ENCODE results near the gene HCK.

The HCK gene

DNA sequence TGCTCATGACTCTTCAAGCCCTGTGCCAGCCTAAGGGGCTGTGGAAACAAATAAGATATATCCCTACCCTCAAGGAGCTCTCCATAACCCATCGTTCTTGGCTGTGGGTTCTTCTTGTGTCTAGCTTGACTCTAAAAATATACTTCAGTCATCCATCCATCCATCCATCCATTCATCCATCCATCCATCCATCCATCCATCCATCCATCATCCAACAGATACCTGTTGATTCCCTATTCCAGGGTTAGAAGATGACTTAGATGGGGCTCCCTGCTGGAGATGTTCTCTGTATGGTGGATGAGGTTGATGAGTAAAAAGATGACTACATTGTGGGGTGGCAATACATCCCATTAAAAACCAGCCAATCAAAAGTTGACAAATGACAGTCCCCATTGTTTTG lies 23.5 kb downstream of the HCK start:
- no peak overlapping the region for H3K4me3 ChIP-seq (ENCODE audit: low read depth, low read length)
- in situ Hi-C loops (cut with HindIII; ENCODE audit: low sequenced_read_pairs) = no loop called here
- no peak for DNase-seq (ENCODE audit: low read depth)
- TF ChIP-seq, protein P1, sequence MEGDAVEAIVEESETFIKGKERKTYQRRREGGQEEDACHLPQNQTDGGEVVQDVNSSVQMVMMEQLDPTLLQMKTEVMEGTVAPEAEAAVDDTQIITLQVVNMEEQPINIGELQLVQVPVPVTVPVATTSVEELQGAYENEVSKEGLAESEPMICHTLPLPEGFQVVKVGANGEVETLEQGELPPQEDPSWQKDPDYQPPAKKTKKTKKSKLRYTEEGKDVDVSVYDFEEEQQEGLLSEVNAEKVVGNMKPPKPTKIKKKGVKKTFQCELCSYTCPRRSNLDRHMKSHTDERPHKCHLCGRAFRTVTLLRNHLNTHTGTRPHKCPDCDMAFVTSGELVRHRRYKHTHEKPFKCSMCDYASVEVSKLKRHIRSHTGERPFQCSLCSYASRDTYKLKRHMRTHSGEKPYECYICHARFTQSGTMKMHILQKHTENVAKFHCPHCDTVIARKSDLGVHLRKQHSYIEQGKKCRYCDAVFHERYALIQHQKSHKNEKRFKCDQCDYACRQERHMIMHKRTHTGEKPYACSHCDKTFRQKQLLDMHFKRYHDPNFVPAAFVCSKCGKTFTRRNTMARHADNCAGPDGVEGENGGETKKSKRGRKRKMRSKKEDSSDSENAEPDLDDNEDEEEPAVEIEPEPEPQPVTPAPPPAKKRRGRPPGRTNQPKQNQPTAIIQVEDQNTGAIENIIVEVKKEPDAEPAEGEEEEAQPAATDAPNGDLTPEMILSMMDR (IDR thresholded peaks at IDR 0.05; ENCODE audit: low read depth, low read length, missing control alignments) = no peak

DNA sequence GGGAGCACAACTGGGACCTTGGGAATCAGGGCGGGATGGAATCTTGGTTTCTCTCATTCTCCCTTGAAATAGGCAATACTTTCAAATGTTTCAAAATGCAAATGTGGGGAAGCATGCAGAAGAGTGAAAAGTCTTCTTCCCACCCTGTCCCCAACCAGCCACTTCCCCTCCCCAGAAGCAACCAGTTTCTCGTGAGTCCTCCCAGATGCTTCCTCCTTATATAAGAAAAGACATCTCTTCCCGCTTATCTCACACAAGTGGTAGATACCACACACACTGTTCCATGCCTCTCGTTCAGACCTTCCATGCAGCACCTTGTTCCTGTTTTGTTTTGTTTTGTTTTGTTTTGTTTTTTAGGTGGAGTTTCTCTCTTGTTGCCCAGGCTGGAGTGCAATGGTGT lies 25.1 kb downstream of the HCK start:
- TF ChIP-seq, protein P1 (IDR thresholded peaks at IDR 0.05; ENCODE audit: low read depth, low read length, missing control alignments) = no peak
- DNase-seq (ENCODE audit: low read depth) = no peak
- in situ Hi-C loops (cut with HindIII; ENCODE audit: low sequenced_read_pairs) = no loop called here
- H3K4me3 ChIP-seq (ENCODE audit: low read depth, low read length) = no peak overlapping the region

DNA sequence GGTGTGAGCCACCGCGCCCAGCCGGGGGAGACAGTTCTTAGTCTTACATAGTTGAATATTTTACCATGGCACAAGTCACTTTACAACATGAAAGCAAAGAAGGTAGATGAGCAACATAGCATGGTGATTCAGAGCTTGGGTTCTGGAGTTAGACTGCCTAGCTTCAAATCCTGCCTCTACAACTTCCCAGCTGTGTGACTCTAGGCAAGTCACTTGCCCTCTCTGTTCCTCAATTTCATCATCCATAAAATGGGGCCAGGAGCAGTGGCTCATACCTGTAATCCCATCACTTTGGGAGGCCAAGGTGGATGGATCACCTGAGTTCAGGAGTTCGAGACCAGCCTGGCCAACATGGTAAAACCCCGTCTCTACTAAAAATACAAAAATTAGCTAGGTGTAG lies 26.3 kb downstream of the HCK start:
- in situ Hi-C loops (cut with HindIII; ENCODE audit: low sequenced_read_pairs) = no loop called here
- DNase-seq (ENCODE audit: low read depth) = no peak
- TF ChIP-seq, protein P1 (IDR thresholded peaks at IDR 0.05; ENCODE audit: low read depth, low read length, missing control alignments) = no peak
- no peak overlapping the region for H3K4me3 ChIP-seq (ENCODE audit: low read depth, low read length)

DNA sequence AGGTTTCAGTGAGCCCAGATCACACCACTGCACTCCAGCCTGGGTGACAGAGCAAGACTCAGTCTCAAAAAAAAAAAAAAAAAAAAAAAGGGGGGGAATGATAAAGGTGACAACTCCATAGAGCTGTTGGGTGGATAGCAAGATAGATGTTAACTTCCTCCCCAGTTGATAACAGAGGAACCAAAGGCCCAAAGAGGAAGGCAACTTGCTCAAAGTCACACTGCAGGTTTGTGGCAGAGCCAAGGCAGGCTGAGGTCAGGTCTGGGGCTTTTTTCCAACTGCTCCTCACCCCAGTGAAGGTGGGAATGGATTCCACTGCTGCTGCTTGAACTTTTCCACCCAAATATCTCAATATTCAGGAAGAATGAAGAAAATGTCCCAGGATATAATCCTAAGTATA lies 26.7 kb downstream of the HCK start:
- no peak overlapping the region for H3K4me3 ChIP-seq (ENCODE audit: low read depth, low read length)
- TF ChIP-seq, protein P1 (IDR thresholded peaks at IDR 0.05; ENCODE audit: low read depth, low read length, missing control alignments) = no peak
- in situ Hi-C loops (cut with HindIII; ENCODE audit: low sequenced_read_pairs) = no loop called here
- DNase-seq (ENCODE audit: low read depth) = no peak

DNA sequence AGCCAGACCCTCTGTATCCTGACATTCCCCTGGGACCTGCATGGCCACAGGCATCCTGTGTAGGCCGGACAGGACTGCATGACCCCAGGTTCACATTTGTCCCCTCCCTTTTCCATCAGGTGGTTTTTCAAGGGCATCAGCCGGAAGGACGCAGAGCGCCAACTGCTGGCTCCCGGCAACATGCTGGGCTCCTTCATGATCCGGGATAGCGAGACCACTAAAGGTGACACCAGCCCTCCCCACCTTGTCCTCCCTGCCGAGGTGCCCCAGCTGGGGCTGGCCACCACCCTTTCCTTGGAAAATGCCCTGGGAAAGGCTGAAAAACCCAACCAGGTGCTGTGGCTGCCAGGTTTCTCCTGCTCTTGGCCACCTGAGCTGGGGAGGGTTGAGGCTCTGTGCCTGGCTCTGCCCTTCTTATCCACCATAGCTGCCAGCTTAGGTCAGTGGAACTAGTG lies 27.6 kb downstream of the HCK start:
- in situ Hi-C loops (cut with HindIII; ENCODE audit: low sequenced_read_pairs) = loop anchor here (10.0 kb wide), 1 partner anchor 235 kb away; the partner anchor contains the start of gene FOXS1
- no peak for DNase-seq (ENCODE audit: low read depth)
- TF ChIP-seq, protein P1 (IDR thresholded peaks at IDR 0.05; ENCODE audit: low read depth, low read length, missing control alignments) = no peak
- H3K4me3 ChIP-seq (ENCODE audit: low read depth, low read length) = no peak overlapping the region

DNA sequence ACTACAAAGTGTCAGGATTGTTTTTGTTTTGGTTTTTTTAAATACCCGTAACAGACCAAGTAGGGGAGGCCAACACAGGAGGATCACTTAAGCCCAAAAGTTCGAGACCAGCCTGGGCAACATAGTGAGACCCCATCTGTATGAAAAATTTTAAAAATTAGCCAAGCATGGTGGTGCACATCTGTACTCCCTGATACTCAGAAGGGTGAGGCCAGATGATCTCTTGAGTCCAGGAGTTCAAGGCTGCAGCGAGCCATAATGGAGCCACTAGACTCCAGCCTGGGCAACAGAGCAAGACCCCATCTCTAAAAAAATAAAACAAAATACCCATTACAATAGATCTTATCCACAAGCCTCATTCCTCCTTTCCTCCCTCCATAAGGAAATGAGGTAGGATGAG lies 28.7 kb downstream of the HCK start:
- in situ Hi-C loops (cut with HindIII; ENCODE audit: low sequenced_read_pairs) = loop anchor here (10.0 kb wide), 1 partner anchor 236 kb away; the partner anchor contains the start of gene FOXS1
- TF ChIP-seq, protein P1 (IDR thresholded peaks at IDR 0.05; ENCODE audit: low read depth, low read length, missing control alignments) = no peak
- H3K4me3 ChIP-seq (ENCODE audit: low read depth, low read length) = no peak overlapping the region
- DNase-seq (ENCODE audit: low read depth) = no peak

Data from astrocyte of the cerebellum (primary cell).